ENCODE results near the gene CALR3.
"Not testable (repeated sequence)": the region's sequence is repeated elsewhere in the genome, so short reads cannot be mapped to it uniquely, and the experiment has no call there.

Gene CALR3

GRCh38 chr19:16496613-16496983 lies 631 bp upstream of the CALR3 start:
- no peak for DNase-seq

- DNase-seq = not testable (repeated sequence)
These were observed 9.5 kb downstream of the CALR3 start for GRCh38 chr19:16486476-16486875.

GRCh38 chr19:16482745-16483144 lies 13.2 kb downstream of the CALR3 start:
- DNase-seq = no peak

GRCh38 chr19:16477311-16477710 lies 18.7 kb downstream of the CALR3 start:
- DNase-seq = no peak

- DNase-seq = no peak
These were observed 19.6 kb downstream of the CALR3 start for GRCh38 chr19:16476401-16476800.

GRCh38 chr19:16473875-16474392 lies 22.0 kb downstream of the CALR3 start:
- DNase-seq = no peak

- no peak for DNase-seq
These were observed 23.0 kb downstream of the CALR3 start for GRCh38 chr19:16472992-16473391.

- DNase-seq = not testable (repeated sequence)
These were observed 23.4 kb downstream of the CALR3 start for GRCh38 chr19:16472559-16472899.

- peak; percentile 30 to 41 for DNase-seq
These were observed 24.8 kb downstream of the CALR3 start for GRCh38 chr19:16470911-16471811.

GRCh38 chr19:16470541-16470910 lies 25.4 kb downstream of the CALR3 start:
- DNase-seq = no peak

GRCh38 chr19:16467581-16467980 lies 28.4 kb downstream of the CALR3 start:
- DNase-seq = no peak

- not testable (repeated sequence) for DNase-seq
These were observed 29.1 kb downstream of the CALR3 start for GRCh38 chr19:16466802-16467427.

GRCh38 chr19:16465239-16465638 lies 30.7 kb downstream of the CALR3 start:
- DNase-seq = no peak

GRCh38 chr19:16463991-16464575 lies 31.9 kb downstream of the CALR3 start:
- DNase-seq = no peak

- DNase-seq = no peak
These were observed 32.5 kb downstream of the CALR3 start for GRCh38 chr19:16463341-16463990.

- no peak for DNase-seq
These were observed 33.2 kb downstream of the CALR3 start for GRCh38 chr19:16462757-16463250.

- DNase-seq = no peak
These were observed 34.3 kb downstream of the CALR3 start for GRCh38 chr19:16461630-16462051.

- no peak for DNase-seq
These were observed 35.5 kb downstream of the CALR3 start for GRCh38 chr19:16460454-16460853.

- DNase-seq = no peak
These were observed 36.3 kb downstream of the CALR3 start for GRCh38 chr19:16459680-16460079.

GRCh38 chr19:16458391-16459341 lies 37.3 kb downstream of the CALR3 start:
- DNase-seq = no peak

- DNase-seq = no peak
These were observed 38.0 kb downstream of the CALR3 start for GRCh38 chr19:16457954-16458331.
